ENCODE data around the gene GNAS-AS1. TPM values are rescaled to one million over a fixed set of nuclear protein-coding genes. Genes with fewer than 3 reads are reported as not detected.

The GNAS-AS1 gene
- total and polyA plus RNA-seq, 11 donors, result 0.17 to 0.91 (median 0.29) TPM; not detected in 2

DNA sequence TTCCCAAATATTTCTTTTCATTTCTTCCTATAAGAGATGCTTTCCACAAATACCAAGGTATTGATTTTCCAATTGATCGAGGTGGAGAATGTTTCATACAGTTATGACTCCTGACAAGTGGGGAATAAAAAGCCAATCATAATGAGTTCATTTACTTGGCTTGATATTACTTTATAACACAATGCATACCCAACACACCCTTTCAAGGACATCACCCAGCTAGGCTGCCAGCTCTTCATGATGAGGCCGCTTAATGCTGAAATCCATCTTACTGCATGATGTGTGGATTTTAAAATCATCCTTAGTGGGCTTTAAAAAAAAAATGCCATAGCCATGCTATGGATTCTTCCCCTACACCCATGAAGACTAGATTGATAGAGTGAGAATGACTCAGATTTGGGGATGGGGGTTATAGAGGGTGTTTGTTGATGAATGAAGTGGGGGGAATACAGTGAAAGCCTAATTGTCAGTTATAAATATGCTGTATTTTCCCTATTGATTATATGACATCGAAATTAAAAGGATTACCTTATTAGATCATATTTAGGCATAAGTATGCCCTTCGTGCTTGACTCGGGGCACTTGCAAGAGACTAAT lies 75.9 kb downstream of the GNAS-AS1 start:
- H3K4me1 ChIP-seq, result no peaks in the 10 kb centered on the region
- no peaks in the 10 kb centered on the region for H3K9me3 ChIP-seq
- H3K36me3 ChIP-seq, result no peaks in the 10 kb centered on the region
- DNase-seq (no peak), ATAC-seq (no peak)
- 87 to 93% (median 88%) methylated on average over 5 of the region's 5 CpGs for WGBS, 4 donors
- peaks cover 0 to 52% (median 5%) of the 10 kb centered on the region in 9 donors for H3K27me3 ChIP-seq
- no peak for TF ChIP-seq POLR2A (IDR thresholded peaks at IDR 0.05)
- TF ChIP-seq, protein P1, sequence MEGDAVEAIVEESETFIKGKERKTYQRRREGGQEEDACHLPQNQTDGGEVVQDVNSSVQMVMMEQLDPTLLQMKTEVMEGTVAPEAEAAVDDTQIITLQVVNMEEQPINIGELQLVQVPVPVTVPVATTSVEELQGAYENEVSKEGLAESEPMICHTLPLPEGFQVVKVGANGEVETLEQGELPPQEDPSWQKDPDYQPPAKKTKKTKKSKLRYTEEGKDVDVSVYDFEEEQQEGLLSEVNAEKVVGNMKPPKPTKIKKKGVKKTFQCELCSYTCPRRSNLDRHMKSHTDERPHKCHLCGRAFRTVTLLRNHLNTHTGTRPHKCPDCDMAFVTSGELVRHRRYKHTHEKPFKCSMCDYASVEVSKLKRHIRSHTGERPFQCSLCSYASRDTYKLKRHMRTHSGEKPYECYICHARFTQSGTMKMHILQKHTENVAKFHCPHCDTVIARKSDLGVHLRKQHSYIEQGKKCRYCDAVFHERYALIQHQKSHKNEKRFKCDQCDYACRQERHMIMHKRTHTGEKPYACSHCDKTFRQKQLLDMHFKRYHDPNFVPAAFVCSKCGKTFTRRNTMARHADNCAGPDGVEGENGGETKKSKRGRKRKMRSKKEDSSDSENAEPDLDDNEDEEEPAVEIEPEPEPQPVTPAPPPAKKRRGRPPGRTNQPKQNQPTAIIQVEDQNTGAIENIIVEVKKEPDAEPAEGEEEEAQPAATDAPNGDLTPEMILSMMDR (IDR thresholded peaks at IDR 0.05), result no peak
- intact Hi-C loops (cut with DNase I), result no loop called here
- no peak overlapping the region for H3K4me3 ChIP-seq
- H3K27ac ChIP-seq, result no peak overlapping the region

DNA sequence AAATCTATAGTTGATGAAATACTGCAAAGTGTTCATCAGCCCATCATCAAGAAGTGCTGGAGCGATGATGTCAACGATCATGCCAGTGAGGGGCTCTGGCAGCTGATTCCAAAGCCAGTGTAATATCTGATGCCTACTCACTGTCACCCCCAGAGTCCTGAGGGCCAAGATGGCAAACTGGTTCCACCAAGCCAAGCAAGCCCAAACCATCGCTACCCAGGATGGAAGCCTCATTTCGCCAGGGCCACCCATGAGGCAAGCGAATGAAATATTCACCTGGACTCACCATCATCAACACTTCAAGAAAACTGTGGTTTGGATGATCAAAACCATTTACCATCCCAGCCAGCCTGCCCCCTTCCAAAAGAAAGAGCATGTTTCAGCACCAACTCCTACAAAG lies 76.5 kb downstream of the GNAS-AS1 start:
- TF ChIP-seq, protein P1 (IDR thresholded peaks at IDR 0.05), result no peak
- no peak for TF ChIP-seq POLR2A (IDR thresholded peaks at IDR 0.05)
- WGBS, 4 donors, result 92 to 98% (median 95%) methylated on average over 4 to 5 of the region's 5 CpGs
- Histone ChIP-seq H3K9me3 (no peaks in the 10 kb centered on the region), H3K4me1 (no peaks in the 10 kb centered on the region), H3K4me3 (no peak overlapping the region), H3K27me3 (peaks cover 0 to 48% (median 5%) of the 10 kb centered on the region in 9 donors), H3K36me3 (no peaks in the 10 kb centered on the region), H3K27ac (no peak overlapping the region)
- intact Hi-C loops (cut with DNase I), result no loop called here
- ATAC-seq (no peak), DNase-seq (no peak)

DNA sequence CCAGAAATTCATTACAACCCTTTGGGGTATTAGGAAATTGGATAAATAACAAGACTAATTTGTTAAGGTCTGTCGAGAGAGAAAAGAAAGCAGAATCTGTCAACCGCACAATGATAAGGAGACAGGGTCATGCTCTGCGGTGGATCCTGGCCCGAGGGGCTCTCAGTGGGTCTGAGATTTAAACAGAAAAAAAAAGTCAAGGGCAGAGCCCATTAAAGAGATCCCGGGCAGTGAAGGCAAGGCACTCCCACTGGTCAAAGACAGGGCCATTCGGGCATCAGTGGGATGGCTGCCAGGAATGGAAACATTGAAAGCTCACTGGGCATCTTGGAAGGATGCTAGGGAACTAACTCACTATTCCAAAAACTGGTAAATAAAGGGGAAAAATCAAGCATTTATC lies 77.9 kb downstream of the GNAS-AS1 start:
- Histone ChIP-seq H3K27me3 (peaks cover 0 to 55% (median 5%) of the 10 kb centered on the region in 9 donors), H3K4me1 (no peaks in the 10 kb centered on the region), H3K27ac (no peak overlapping the region), H3K4me3 (no peak overlapping the region), H3K36me3 (no peaks in the 10 kb centered on the region), H3K9me3 (no peaks in the 10 kb centered on the region)
- TF ChIP-seq, protein P1 (IDR thresholded peaks at IDR 0.05), result no peak
- TF ChIP-seq POLR2A (IDR thresholded peaks at IDR 0.05), result no peak
- WGBS, 4 donors, result 50 to 54% (median 52%) methylated on average over 6 of the region's 6 CpGs
- DNase-seq (no peak), ATAC-seq (no peak)
- intact Hi-C loops (cut with DNase I), result no loop called here

MicroRNAs encoded within 50 kb of the gene (microRNA counts, 767-probe panel; counts per million panel counts)
- microRNA hsa-miR-296-3p (0 to 71.6 counts per million in 2 donors), microRNA hsa-miR-296-5p (3,212 to 3,236 counts per million in 2 donors), microRNA hsa-miR-298 (0 to 71.6 counts per million in 2 donors)

Small RNAs within 50 kb of the gene (microRNA-seq; reads per million reads assigned to microRNA genes)
- 0 to 0.13 (median 0) reads per million in 4 donors for gene MIR298

Other genes starting within 250 kb of the GNAS-AS1 start
- 10 to 100 TPM; 14.6 to 38.9 (median 25.6) TPM for gene STX16, start 199.6 kb downstream of the GNAS-AS1 start, total RNA-seq
- 10 to 100 TPM; 23.0 to 28.9 TPM for gene STX16, start 199.6 kb downstream of the GNAS-AS1 start, polyA plus RNA-seq
- 10 to 100 TPM; 18.5 to 33.4 (median 30.1) TPM for gene NPEPL1, start 158.1 kb downstream of the GNAS-AS1 start, total RNA-seq
- 10 to 100 TPM; 18.1 to 32.5 TPM for gene NPEPL1, start 158.1 kb downstream of the GNAS-AS1 start, polyA plus RNA-seq
- 1,000 to 10,000 TPM; 1,430 to 2,119 (median 1,604) TPM for gene GNAS, start 1.8 kb upstream of the GNAS-AS1 start, total RNA-seq
- 1,000 to 10,000 TPM; 1,246 to 2,999 TPM for gene GNAS, start 1.8 kb upstream of the GNAS-AS1 start, polyA plus RNA-seq
- 10 to 100 TPM; 21.7 to 43.8 (median 27.7) TPM for gene NELFCD, start 130.4 kb upstream of the GNAS-AS1 start, total RNA-seq
- gene NELFCD, start 130.4 kb upstream of the GNAS-AS1 start, polyA plus RNA-seq, result 10 to 100 TPM; 21.9 to 24.4 TPM
- 100 to 1,000 TPM in 8 of 9 donors, 10 to 100 TPM in 1; 97.8 to 482 (median 138) TPM for gene CTSZ, start 156.4 kb upstream of the GNAS-AS1 start, total RNA-seq
- gene CTSZ, start 156.4 kb upstream of the GNAS-AS1 start, polyA plus RNA-seq, result 100 to 1,000 TPM in 1 of 2 donors, 10 to 100 TPM in 1; 92.2 to 122 TPM
- under 1 TPM; 0.07 to 0.64 (median 0.25) TPM for gene TUBB1, start 168.5 kb upstream of the GNAS-AS1 start, total RNA-seq
- under 1 TPM in 1 of 2 donors, not detected in 1; 0.17 TPM for gene TUBB1, start 168.5 kb upstream of the GNAS-AS1 start, polyA plus RNA-seq
- gene ATP5F1E, start 181.4 kb upstream of the GNAS-AS1 start, total RNA-seq, result 100 to 1,000 TPM in 7 of 9 donors, 10 to 100 TPM in 2; 38.5 to 153 (median 116) TPM
- 100 to 1,000 TPM in 1 of 2 donors, 10 to 100 TPM in 1; 66.4 to 130 TPM for gene ATP5F1E, start 181.4 kb upstream of the GNAS-AS1 start, polyA plus RNA-seq
- gene PRELID3B, start 191.9 kb upstream of the GNAS-AS1 start, total RNA-seq, result 10 to 100 TPM; 34.6 to 51.0 (median 43.7) TPM
- 10 to 100 TPM; 14.1 to 39.6 TPM for gene PRELID3B, start 191.9 kb upstream of the GNAS-AS1 start, polyA plus RNA-seq

Data from heart left ventricle (tissue), 16 donors.